ENCODE data around the gene NEAT1.

DNA sequence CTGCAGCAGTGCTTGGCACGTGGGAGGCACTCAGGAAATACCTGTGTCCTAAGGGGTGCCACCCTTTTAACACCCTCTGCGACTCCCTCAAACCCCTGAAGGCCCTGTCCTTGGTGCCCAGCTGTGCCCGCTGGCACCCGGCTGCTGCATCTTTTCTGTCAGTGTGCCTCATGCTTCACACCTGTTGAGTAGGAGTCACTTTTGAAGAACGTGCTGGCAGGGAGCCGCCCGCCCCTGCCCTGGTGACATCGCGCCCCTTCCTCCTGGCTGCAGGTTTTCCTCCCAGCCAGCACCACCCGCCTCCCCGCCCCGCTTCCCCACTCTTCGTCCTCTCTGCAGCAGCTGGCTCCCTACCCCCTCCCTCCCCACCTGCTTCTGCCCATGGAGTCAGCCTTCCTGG, 18.4 kb upstream of the NEAT1 start:
- TF ChIP-seq, protein P1, sequence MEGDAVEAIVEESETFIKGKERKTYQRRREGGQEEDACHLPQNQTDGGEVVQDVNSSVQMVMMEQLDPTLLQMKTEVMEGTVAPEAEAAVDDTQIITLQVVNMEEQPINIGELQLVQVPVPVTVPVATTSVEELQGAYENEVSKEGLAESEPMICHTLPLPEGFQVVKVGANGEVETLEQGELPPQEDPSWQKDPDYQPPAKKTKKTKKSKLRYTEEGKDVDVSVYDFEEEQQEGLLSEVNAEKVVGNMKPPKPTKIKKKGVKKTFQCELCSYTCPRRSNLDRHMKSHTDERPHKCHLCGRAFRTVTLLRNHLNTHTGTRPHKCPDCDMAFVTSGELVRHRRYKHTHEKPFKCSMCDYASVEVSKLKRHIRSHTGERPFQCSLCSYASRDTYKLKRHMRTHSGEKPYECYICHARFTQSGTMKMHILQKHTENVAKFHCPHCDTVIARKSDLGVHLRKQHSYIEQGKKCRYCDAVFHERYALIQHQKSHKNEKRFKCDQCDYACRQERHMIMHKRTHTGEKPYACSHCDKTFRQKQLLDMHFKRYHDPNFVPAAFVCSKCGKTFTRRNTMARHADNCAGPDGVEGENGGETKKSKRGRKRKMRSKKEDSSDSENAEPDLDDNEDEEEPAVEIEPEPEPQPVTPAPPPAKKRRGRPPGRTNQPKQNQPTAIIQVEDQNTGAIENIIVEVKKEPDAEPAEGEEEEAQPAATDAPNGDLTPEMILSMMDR (IDR thresholded peaks at IDR 0.05; ENCODE audit: low read depth, low read length), result no peak
- no peak for TF ChIP-seq EZH2phosphoT487 (IDR thresholded peaks at IDR 0.05; ENCODE audit: low read depth)
